ENCODE results near the gene HOXA6. TPM values are rescaled to one million over a fixed set of nuclear protein-coding genes. Genes with fewer than 3 reads are reported as not detected.

The HOXA6 gene
- total RNA-seq, 1 experiment from 2014 or later: 0.65 TPM

DNA sequence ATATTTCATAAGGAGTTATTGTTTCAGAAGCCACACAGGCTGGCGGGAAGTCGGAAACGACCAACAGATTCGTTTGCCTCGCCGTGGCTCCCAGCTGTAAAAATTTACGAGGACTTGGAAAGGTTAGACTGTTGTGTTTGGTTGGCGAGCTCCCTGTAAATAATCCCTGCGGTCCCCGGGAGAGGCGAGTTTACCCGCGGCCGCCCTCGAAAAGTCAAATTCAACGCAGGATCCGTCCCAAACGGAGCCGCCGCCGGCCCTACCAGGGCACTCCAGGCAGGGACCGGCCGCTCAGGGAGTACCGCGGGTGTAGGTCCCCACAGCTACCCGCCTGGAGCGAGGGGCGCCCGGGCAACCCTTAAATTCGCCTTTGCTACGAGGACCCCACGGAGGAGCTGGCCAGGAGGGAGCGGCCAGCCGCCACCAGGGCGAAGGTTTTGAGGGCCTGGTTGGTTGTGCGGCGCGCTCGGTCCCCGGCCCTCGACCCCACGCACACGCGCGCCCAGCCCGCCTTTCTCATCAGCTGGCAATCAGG, 18.5 kb upstream of the HOXA6 start:
- Histone ChIP-seq H3K9me3 (ENCODE audit: insufficient read depth, low read depth) (no peaks in the 10 kb centered on the region), H3K4me3 (no peak overlapping the region), H3F3A (ENCODE audit: insufficient read depth, low read depth) (peaks cover 34% of the 10 kb centered on the region), H4K20me1 (ENCODE audit: insufficient read depth) (no peaks in the 10 kb centered on the region), H3K79me2 (ENCODE audit: low read depth) (no peaks in the 10 kb centered on the region), H3K9me2 (ENCODE audit: insufficient read depth) (no peaks in the 10 kb centered on the region), H2AFZ (no peak overlapping the region), H3K27me3 (ENCODE audit: insufficient read depth, low read depth) (no peaks in the 10 kb centered on the region), H3K36me3 (ENCODE audit: low read depth) (no peaks in the 10 kb centered on the region), H3K4me1 (replicated peaks; ENCODE audit: insufficient read depth) (peaks cover 19% of the 10 kb centered on the region), H3K4me2 (no peak overlapping the region), H3K27ac (no peak overlapping the region)
- DNase-seq: no peak
- BruUV-seq (replicated peaks): no TSS peak
- intact Hi-C loops (cut with micrococcal nuclease; ENCODE audit: unreplicated experiment): loop anchor here (10.0 kb wide), 1 partner anchor 929 kb away; no protein-coding TSS in a partner anchor
- POLR2A ChIA-PET (ENCODE audit: unreplicated experiment): interaction anchor here (0.5 kb wide), 1 partner anchor 333 kb away, joined by 7 read pairs; no protein-coding TSS in a partner anchor
- CTCF ChIA-PET: interaction anchor here (0.6 kb wide), 1 partner anchor 345 kb away, joined by 3 read pairs; no protein-coding TSS in a partner anchor
- TF ChIP-seq, protein P1, sequence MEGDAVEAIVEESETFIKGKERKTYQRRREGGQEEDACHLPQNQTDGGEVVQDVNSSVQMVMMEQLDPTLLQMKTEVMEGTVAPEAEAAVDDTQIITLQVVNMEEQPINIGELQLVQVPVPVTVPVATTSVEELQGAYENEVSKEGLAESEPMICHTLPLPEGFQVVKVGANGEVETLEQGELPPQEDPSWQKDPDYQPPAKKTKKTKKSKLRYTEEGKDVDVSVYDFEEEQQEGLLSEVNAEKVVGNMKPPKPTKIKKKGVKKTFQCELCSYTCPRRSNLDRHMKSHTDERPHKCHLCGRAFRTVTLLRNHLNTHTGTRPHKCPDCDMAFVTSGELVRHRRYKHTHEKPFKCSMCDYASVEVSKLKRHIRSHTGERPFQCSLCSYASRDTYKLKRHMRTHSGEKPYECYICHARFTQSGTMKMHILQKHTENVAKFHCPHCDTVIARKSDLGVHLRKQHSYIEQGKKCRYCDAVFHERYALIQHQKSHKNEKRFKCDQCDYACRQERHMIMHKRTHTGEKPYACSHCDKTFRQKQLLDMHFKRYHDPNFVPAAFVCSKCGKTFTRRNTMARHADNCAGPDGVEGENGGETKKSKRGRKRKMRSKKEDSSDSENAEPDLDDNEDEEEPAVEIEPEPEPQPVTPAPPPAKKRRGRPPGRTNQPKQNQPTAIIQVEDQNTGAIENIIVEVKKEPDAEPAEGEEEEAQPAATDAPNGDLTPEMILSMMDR (conservative IDR thresholded peaks at IDR 0.05): no peak
- TF ChIP-seq EZH2 (IDR thresholded peaks at IDR 0.05; ENCODE audit: low read depth): no peak

DNA sequence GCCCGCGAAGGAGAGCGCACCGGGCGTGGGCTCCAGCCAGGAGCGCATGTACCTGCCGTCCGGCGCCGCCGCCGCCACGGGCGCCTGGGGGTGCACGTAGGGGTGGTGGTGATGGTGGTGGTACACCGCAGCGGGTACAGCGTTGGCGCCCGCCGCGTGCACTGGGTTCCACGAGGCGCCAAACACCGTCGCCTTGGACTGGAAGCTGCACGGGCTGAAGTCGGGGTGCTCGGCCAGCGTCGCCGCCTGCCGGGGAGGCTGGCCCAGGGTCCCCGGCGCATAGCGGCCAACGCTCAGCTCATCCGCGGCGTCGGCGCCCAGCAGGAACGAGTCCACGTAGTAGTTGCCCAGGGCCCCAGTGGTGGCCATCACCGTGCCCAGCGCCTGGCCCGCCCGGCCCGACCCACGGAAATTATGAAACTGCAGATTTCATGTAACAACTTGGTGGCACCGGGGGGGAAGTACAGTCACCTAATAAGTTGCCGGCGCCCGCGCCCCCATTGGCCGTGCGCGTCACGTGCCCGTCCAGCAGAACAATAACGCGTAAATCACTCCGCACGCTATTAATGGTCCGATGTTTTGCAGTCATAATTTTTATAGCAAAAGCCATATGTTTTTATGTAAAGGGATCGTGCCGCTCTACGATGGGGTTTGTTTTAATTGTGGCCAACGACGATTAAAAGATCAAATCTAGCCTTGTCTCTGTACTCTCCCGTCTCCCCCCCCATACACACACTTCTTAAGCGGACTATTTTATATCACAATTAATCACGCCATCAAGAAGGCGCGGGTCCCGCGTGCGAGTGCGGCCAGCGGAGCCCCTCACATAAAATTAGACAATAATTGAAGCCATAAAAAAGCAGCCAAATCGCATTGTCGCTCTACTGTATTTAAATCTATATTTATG, 17.8 kb upstream of the HOXA6 start, which contains the start of gene HOXA9:
HOXA9 (minus strand) TSS at position 449 of the 907 bp plus-strand sequence; CDS start at position 369, 80 bp downstream.
- Histone ChIP-seq H4K20me1 (ENCODE audit: insufficient read depth) (no peaks in the 10 kb centered on the region), H3K4me3 (no peak within 1 kb of the TSS), H3K27ac (no peak within 1 kb of the TSS), H3K79me2 (ENCODE audit: low read depth) (no peaks in the 10 kb centered on the region), H3K4me1 (replicated peaks; ENCODE audit: insufficient read depth) (peaks cover 14% of the 10 kb centered on the region), H3K36me3 (ENCODE audit: low read depth) (no peaks in the 10 kb centered on the region), H2AFZ (no peak within 1 kb of the TSS), H3K4me2 (no peak within 1 kb of the TSS), H3F3A (ENCODE audit: insufficient read depth, low read depth) (peaks cover 28% of the 10 kb centered on the region), H3K9me3 (ENCODE audit: insufficient read depth, low read depth) (no peaks in the 10 kb centered on the region), H3K27me3 (ENCODE audit: insufficient read depth, low read depth) (no peaks in the 10 kb centered on the region), H3K9me2 (ENCODE audit: insufficient read depth) (no peaks in the 10 kb centered on the region)
- TF ChIP-seq EZH2 (IDR thresholded peaks at IDR 0.05; ENCODE audit: low read depth): no peak
- TF ChIP-seq, protein P1 (conservative IDR thresholded peaks at IDR 0.05): no peak
- POLR2A ChIA-PET (ENCODE audit: unreplicated experiment): interaction anchor here (0.5 kb wide), 1 partner anchor 333 kb away, joined by 7 read pairs; no protein-coding TSS in a partner anchor
- DNase-seq: no peak
- intact Hi-C loops (cut with micrococcal nuclease; ENCODE audit: unreplicated experiment): loop anchor here (10.0 kb wide), 1 partner anchor 929 kb away; no protein-coding TSS in a partner anchor
- CTCF ChIA-PET: no interaction called here
- BruUV-seq (replicated peaks): no TSS peak

DNA sequence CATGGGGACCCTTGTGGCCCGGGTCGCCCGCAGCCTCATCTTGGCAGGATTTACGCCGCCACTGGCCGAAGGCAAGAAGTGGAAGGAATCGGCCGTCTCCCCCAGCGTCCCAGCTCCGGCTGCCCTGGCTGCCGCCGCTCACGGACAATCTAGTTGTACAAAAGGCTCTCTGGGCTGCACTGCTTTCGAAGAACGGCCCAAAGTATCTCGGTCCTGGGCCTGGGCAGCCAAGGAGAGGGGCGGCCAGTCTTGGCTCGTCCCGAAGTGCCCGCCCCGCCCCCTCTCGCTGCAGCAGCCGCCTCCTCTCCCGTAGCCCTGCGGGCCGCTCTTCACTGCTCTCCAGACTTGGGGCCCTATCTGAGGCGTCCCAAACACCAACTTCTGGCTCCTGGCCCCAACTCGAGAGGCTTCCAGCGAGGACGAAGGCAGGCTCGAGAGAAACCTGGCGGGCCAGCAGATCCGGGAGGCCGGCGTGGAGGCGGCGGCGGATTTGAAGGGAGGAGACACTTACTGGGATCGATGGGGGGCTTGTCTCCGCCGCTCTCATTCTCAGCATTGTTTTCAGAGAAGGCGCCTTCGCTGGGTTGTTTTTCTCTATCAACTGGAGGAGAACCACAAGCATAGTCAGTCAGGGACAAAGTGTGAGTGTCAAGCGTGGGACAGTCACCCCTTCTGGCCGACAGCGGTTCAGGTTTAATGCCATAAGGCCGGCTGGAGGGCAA, 17.0 kb upstream of the HOXA6 start:
- Histone ChIP-seq H4K20me1 (ENCODE audit: insufficient read depth) (no peaks in the 10 kb centered on the region), H2AFZ (no peak overlapping the region), H3F3A (ENCODE audit: insufficient read depth, low read depth) (peaks cover 28% of the 10 kb centered on the region), H3K9me2 (ENCODE audit: insufficient read depth) (no peaks in the 10 kb centered on the region), H3K4me1 (replicated peaks; ENCODE audit: insufficient read depth) (0 out of 2 replicates have a peak, but pooled peaks cover 11% of the 10 kb centered on the region), H3K27ac (no peak overlapping the region), H3K36me3 (ENCODE audit: low read depth) (no peaks in the 10 kb centered on the region), H3K9me3 (ENCODE audit: insufficient read depth, low read depth) (no peaks in the 10 kb centered on the region), H3K79me2 (ENCODE audit: low read depth) (no peaks in the 10 kb centered on the region), H3K4me2 (no peak overlapping the region), H3K4me3 (no peak overlapping the region), H3K27me3 (ENCODE audit: insufficient read depth, low read depth) (no peaks in the 10 kb centered on the region)
- no peak for TF ChIP-seq EZH2 (IDR thresholded peaks at IDR 0.05; ENCODE audit: low read depth)
- TF ChIP-seq, protein P1 (conservative IDR thresholded peaks at IDR 0.05): no peak
- POLR2A ChIA-PET (ENCODE audit: unreplicated experiment): no interaction called here
- no TSS peak for BruUV-seq (replicated peaks)
- no peak for DNase-seq
- intact Hi-C loops (cut with micrococcal nuclease; ENCODE audit: unreplicated experiment): loop anchor here (5.0 to 10.0 kb wide), 3 partner anchors 930 to 1597 kb away; no protein-coding TSS in a partner anchor
- CTCF ChIA-PET: no interaction called here
